Measurements from ENCODE around the gene IRF2BP2. TPM values are rescaled to one million over a fixed set of nuclear protein-coding genes. Genes with fewer than 3 reads are reported as not detected.
"Not testable (repeated sequence)": the region's sequence is repeated elsewhere in the genome, so short reads cannot be mapped to it uniquely, and the experiment has no call there.

Gene IRF2BP2
- total RNA-seq, 2 donors from 2014 or later = 238 to 283 TPM

DNA sequence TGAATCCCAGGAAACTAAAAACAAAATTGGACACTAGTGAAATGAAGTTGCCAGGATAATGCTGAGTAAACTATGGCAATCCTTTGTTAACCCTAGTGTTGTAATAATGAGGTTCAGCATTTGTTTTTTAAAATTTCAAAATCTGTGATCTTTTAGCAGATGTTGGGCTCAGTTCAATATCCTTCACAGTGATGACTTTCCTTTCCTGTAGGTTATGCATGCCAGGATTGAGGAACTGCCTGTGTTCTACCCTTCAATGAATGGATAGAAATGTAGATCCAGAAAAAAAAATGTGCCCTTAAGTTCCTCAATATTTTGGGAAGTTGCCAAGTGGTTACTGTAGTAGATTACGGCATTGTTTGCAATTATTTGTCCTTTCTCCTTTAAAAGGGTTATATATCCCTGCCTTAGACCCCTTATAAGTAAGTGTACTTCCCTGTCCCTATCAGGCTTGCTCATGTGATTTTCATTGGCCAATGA, 35.5 kb upstream of the IRF2BP2 start:
- H3K4me3 Mint-ChIP-seq = no peak overlapping the region
- no peaks in the 10 kb centered on the region for H3K4me1 Mint-ChIP-seq (ENCODE audit: low read depth)
- H3K9me3 Mint-ChIP-seq = peaks cover 6 to 9% of the 10 kb centered on the region in 2 donors
- H3K27ac Mint-ChIP-seq = no peak overlapping the region
- ATAC-seq (replicated peaks in 1 of 2) (no peak), DNase-seq (no peak)
- peaks cover 4 to 6% of the 10 kb centered on the region in 2 donors for H3K36me3 Mint-ChIP-seq (ENCODE audit: insufficient read depth in 2 of 2)
- peaks cover 5% of the 10 kb centered on the region for H3K27me3 Mint-ChIP-seq (ENCODE audit: low read depth)

DNA sequence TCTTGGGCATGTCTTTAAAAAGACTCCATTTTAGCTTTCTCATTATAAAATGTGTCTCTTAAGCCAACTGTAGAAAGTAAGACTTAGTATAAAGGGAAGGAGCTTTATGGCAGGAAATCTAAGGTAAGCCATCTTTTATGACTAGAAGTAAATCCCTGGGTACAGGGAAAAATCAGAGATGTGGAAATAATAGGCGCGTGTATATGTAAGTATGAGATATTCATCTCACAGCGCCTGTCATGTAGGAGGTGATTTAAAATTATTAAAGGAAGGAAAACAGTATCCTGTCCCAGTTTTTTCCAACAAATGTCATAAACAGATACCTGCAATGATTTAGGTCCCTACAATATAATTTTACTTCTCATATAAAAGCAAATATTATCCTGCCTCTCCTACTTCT, 35.0 kb upstream of the IRF2BP2 start:
- peaks cover 6 to 9% of the 10 kb centered on the region in 2 donors for H3K9me3 Mint-ChIP-seq
- H3K27ac Mint-ChIP-seq = no peak overlapping the region
- ATAC-seq (replicated peaks in 1 of 2) = no peak

DNA sequence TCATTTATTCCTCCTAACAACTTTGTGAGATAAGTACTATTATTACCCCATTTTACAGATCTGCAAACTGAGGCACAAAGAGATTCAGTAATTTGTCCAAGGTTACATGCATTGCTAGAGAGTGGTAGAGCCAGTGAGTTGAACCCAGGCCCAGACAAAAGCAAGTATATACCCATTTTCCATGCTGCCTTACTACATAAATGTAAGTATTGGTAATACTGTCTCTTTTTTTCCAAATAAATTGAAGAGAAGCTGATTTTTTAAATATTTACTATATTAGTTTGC, 33.8 kb upstream of the IRF2BP2 start:
- no peaks in the 10 kb centered on the region for H3K4me1 Mint-ChIP-seq (ENCODE audit: low read depth)

More for the DNA sequence above, 35.0 kb upstream of the IRF2BP2 start:
- Mint-ChIP-seq H3K4me1 (ENCODE audit: low read depth) (no peaks in the 10 kb centered on the region), H3K4me3 (no peak overlapping the region), H3K27me3 (ENCODE audit: low read depth) (peaks cover 10% of the 10 kb centered on the region), H3K36me3 (ENCODE audit: insufficient read depth in 2 of 2) (peaks cover 4 to 6% of the 10 kb centered on the region in 2 donors)
- no peak for DNase-seq

DNA sequence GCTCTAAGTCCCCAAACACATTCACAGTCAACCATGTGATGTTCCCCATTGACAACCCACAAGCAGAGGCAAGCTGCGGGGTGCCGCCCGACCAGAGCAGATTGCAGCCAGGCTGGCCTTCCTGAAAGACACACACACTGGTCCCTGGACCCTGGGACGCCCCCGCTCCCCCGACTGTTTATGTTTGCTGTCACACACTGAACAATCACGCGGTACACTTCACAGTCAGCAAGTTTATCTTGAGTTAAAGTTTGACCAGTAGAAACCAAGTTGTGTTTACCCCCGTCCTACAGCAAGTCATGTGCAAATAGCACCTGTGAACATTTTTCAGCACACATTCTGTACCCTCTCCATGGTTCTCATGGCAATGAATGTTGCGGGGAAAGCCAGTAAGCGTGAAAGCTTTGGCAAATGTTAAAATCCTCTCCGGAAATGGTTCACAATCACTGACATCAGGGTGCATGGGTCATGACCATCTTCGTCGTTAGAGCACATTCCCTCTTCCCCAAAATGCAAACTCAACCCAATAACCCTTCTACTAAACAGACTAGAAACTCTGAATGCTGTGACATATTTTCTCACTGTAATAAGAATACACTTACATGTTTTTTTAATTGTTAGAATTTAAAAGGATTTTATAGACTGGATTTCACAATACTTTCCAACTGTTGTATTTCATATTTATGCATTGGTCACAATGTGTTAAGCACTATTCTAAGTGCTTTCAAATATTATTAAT, 33.3 kb upstream of the IRF2BP2 start:
- Mint-ChIP-seq H3K27ac (no peak overlapping the region), H3K4me3 (no peak overlapping the region), H3K27me3 (ENCODE audit: low read depth) (peaks cover 15% of the 10 kb centered on the region), H3K4me1 (ENCODE audit: low read depth) (no peaks in the 10 kb centered on the region), H3K9me3 (peaks cover 6 to 9% of the 10 kb centered on the region in 2 donors), H3K36me3 (ENCODE audit: insufficient read depth in 2 of 2) (peaks cover 4 to 6% of the 10 kb centered on the region in 2 donors)
- no peak for ATAC-seq (replicated peaks in 1 of 2)
- no peak for DNase-seq

More for the DNA sequence above, 33.8 kb upstream of the IRF2BP2 start:
- no peak for ATAC-seq (replicated peaks in 1 of 2)
- Mint-ChIP-seq H3K4me3 (no peak overlapping the region), H3K27me3 (ENCODE audit: low read depth) (peaks cover 15% of the 10 kb centered on the region), H3K27ac (no peak overlapping the region), H3K36me3 (ENCODE audit: insufficient read depth in 2 of 2) (peaks cover 4 to 6% of the 10 kb centered on the region in 2 donors), H3K9me3 (peaks cover 5 to 9% of the 10 kb centered on the region in 2 donors)
- no peak for DNase-seq

DNA sequence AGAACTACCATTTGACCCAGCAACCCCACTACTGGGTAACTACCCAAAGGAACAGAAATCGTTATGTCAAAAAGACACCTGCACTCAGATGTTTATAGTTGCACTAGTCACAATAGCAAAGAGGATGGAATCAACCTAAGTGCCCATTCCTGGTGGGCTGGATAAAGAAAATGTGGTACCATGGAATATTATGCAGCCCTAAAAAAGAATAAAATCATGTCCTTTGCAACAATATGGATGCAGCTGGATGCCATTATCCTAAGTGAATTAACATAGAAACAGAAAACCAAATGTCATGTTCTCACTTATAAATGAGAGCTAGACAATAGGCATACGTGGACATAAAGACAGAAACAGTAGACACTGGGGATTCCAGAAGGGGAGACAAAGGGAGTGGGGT, 32.5 kb upstream of the IRF2BP2 start:
- ATAC-seq (replicated peaks in 1 of 2) = no peak
- no peaks in the 10 kb centered on the region for H3K4me1 Mint-ChIP-seq (ENCODE audit: low read depth)
- peaks cover 15% of the 10 kb centered on the region for H3K27me3 Mint-ChIP-seq (ENCODE audit: low read depth)

DNA sequence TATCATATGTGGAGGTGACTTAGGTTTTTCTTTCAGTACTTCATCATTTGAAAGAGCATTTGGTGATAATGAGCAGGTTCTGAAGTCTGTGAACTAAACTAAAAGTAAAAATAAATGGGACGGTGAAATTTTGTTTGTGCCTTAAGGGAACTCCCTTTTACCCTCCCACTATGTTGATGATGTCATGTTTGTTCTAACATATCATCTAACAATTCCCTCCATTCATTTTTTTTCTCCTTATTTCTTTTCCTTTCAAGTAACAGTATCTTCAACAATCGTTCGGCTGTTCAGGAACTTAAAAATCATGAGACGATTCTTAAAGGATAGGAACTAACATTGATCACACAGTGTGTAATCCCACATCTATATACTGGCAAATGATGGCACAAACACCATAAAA, 30.0 kb upstream of the IRF2BP2 start:
- Mint-ChIP-seq H3K4me1 (ENCODE audit: low read depth) (no peaks in the 10 kb centered on the region), H3K9me3 (peaks cover 2 to 3% of the 10 kb centered on the region in 2 donors), H3K27ac (no peak overlapping the region), H3K36me3 (ENCODE audit: insufficient read depth in 2 of 2) (no peaks in the 10 kb centered on the region), H3K4me3 (no peak overlapping the region), H3K27me3 (ENCODE audit: low read depth) (peaks cover 9% of the 10 kb centered on the region)
- DNase-seq (no peak), ATAC-seq (replicated peaks in 1 of 2) (no peak)

More for the DNA sequence above, 32.5 kb upstream of the IRF2BP2 start:
- Mint-ChIP-seq H3K9me3 (peaks cover 6 to 9% of the 10 kb centered on the region in 2 donors), H3K4me3 (no peak overlapping the region), H3K27ac (no peak overlapping the region), H3K36me3 (ENCODE audit: insufficient read depth in 2 of 2) (peaks cover 4 to 6% of the 10 kb centered on the region in 2 donors)
- DNase-seq = no peak

DNA sequence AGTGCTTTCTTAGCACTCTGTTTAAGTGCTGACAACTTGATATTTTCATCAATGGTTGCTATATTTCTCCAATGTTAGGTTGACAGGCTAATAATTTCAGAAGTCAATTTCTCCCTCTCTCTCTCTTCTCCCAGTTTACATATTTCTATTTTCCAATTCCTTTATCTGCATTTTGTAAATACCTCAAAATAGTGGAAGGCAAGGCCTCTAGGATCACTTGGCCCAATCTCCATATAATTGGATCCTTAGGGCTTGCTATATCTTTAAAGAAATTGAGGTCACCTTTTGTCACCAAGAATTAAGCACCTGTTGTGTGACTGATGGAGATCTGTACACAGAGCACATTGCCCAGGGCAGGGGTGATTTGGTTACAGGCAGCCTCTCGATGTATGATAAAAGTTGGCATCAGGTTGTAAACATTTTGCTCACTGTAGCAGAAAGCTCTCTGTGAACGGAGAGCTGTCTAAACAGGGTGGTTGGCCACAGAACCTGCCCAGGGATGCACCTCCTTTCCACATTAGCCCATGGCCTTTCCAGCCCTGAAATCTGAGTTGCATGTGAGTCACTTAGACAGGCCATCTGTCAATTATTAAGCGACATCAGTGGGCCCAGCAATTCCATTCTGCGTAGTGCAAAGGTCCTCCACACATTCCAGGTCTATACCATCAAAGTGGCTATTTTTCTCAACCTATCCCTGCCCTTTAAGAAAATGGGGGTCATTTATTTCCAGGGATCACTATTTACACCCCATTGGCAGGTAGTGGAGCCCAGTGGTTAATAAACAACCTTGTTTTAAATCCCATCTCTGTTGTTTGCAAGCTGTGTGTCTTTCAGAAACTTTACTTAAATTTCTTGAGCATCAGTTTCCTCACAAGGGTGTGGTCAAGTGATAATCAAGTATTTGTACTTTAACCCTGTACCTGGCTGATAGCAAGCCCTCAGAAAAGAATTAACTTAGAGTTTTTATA, 29.1 kb upstream of the IRF2BP2 start:
- no peaks in the 10 kb centered on the region for H3K36me3 Mint-ChIP-seq (ENCODE audit: insufficient read depth in 2 of 2)
- H3K9me3 Mint-ChIP-seq = peaks cover 0 to 2% of the 10 kb centered on the region in 2 donors

DNA sequence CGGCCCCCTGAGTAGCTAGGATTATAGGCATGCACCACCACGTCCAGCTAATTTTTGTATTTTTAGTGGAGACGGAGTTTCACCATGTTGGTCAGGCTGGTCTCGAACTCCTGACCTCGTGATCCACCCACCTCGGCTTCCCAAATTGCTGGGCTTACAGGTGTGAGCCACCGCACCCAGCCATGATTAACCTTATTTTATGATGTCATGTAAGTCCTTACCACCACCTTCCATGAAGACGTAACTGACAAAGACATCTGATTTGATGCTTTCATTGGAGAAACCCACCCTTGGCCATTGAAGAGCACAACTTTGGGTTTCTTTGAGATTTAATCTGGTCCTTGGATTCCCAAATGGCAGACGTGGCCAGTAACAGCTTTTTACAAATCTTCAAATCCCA, 24.9 kb upstream of the IRF2BP2 start:
- not testable (repeated sequence) for H3K36me3 Mint-ChIP-seq (ENCODE audit: insufficient read depth in 2 of 2); H3K27me3 Mint-ChIP-seq (ENCODE audit: low read depth); H3K9me3 Mint-ChIP-seq; DNase-seq; ATAC-seq (replicated peaks in 1 of 2); H3K4me3 Mint-ChIP-seq; H3K4me1 Mint-ChIP-seq (ENCODE audit: low read depth); H3K27ac Mint-ChIP-seq

More for the DNA sequence above, 29.1 kb upstream of the IRF2BP2 start:
- no peak overlapping the region for H3K4me3 Mint-ChIP-seq
- peaks cover 9% of the 10 kb centered on the region for H3K27me3 Mint-ChIP-seq (ENCODE audit: low read depth)
- H3K4me1 Mint-ChIP-seq (ENCODE audit: low read depth) = no peaks in the 10 kb centered on the region
- ATAC-seq (replicated peaks in 1 of 2) = no peak
- no peak for DNase-seq
- H3K27ac Mint-ChIP-seq = peak overlapping the region; percentile 38

DNA sequence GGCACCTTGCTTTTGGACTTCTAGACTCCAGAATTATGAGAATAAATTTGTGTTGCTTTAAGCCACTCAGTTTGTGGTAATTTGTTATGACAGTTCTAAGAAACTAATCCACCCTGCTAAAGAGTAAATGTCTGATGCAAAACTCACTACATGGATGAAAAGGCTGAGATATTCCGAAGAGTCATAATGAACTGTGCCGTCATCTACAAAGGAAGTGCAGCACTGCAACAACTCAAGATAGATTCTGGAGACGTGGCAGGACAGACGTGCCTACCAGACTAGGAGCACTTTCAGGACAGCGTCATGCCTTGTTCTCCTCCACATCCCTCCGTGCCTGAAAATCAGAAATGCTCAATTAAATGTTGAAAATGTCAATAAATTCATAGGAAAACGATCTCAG, 24.4 kb upstream of the IRF2BP2 start:
- ATAC-seq (replicated peaks in 1 of 2) (peak in 1 of 2 donors; percentile 84), DNase-seq (no peak)
- H3K9me3 Mint-ChIP-seq = peaks cover 0 to 2% of the 10 kb centered on the region in 2 donors
- H3K4me3 Mint-ChIP-seq = no peak overlapping the region
- no peaks in the 10 kb centered on the region for H3K36me3 Mint-ChIP-seq (ENCODE audit: insufficient read depth in 2 of 2)
- no peaks in the 10 kb centered on the region for H3K4me1 Mint-ChIP-seq (ENCODE audit: low read depth)
- H3K27me3 Mint-ChIP-seq (ENCODE audit: low read depth) = no peaks in the 10 kb centered on the region
- no peak overlapping the region for H3K27ac Mint-ChIP-seq

DNA sequence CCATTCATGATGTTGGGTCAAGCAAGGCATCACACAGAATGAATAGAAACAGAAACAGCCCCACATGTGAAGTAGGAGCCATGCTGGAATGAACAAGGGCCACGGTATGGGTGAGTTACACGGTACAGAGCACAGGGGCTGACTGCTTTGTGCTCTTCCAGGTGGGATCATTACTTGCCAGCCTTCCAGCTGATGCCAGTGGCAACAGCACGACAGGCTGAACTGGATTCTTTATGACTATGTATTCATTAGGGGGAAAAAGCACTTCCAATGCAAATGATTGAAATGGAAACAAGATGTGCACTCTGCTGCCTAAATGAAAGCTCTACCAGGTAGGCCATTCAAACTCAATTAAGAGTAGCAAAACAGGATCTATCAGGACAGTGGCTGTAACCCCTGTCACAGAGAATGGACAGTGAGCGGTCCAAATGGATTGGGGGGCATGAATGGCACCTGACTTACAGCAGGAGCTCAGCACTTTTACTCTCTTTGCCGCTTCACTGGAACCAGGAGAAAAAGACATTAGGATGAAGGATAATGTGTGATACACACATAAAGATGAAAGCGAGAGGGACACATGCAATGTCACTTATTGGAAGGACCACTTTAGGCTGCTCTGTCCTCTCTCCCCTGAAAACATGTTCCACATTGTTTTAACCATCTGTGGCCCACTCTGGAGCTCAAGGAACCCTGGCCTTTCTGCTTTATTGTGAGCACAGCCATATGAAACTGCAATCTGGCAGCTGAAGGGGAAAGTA, 23.4 kb upstream of the IRF2BP2 start:
- H3K9me3 Mint-ChIP-seq = no peaks in the 10 kb centered on the region
- ATAC-seq (replicated peaks in 1 of 2) = no peak

DNA sequence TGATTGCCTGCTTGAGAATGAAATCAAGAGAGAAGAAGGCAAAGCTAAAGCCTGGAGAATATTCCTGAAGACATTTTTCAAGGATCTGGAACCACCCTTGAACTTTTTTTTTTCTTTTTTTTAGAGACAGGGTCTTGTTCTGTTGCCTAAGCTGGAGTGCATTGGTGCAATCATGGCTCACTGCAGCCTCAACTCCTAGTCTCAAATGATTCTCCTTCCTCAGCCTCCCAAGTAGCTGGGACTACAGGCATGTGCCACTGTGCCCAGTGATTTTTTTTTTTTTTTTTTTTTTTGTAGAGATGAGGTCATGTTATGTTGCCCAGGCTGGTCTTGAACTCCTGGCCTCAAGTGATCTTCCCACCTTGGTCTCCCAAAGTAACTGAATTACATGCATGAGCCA, 22.2 kb upstream of the IRF2BP2 start:
- H3K9me3 Mint-ChIP-seq = no peaks in the 10 kb centered on the region
- H3K27ac Mint-ChIP-seq = no peak overlapping the region
- DNase-seq (no peak), ATAC-seq (replicated peaks in 1 of 2) (no peak)
- H3K4me3 Mint-ChIP-seq = no peak overlapping the region
- no peaks in the 10 kb centered on the region for H3K27me3 Mint-ChIP-seq (ENCODE audit: low read depth)
- H3K36me3 Mint-ChIP-seq (ENCODE audit: insufficient read depth in 2 of 2) = no peaks in the 10 kb centered on the region
- H3K4me1 Mint-ChIP-seq (ENCODE audit: low read depth) = no peaks in the 10 kb centered on the region

More for the DNA sequence above, 23.4 kb upstream of the IRF2BP2 start:
- no peak for DNase-seq
- Mint-ChIP-seq H3K4me1 (ENCODE audit: low read depth) (no peaks in the 10 kb centered on the region), H3K4me3 (no peak overlapping the region), H3K36me3 (ENCODE audit: insufficient read depth in 2 of 2) (no peaks in the 10 kb centered on the region), H3K27ac (no peak overlapping the region), H3K27me3 (ENCODE audit: low read depth) (no peaks in the 10 kb centered on the region)

DNA sequence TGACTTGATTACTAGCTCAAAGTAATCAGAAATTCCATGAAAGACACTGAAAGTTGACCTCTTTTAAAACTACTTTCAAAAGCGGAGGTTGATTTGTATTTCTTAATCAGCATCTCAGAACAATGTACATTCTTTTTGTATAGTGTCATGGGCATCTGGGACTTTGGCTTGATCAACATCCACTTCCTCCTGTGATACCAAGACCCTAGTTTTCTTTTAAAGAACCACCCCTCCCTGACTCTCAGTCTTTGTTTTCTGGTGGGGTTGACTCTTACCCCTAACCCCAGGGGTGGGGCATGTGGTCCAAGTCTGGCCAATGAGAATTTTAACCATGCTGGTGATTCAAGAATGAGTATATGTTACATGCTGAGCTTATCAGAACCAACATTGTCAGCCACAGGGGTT, 21.7 kb upstream of the IRF2BP2 start:
- DNase-seq (no peak), ATAC-seq (replicated peaks in 1 of 2) (peak in 1 of 2 donors; percentile 13)
- Mint-ChIP-seq H3K27ac (no peak overlapping the region), H3K36me3 (ENCODE audit: insufficient read depth in 2 of 2) (no peaks in the 10 kb centered on the region), H3K4me1 (ENCODE audit: low read depth) (no peaks in the 10 kb centered on the region), H3K9me3 (no peaks in the 10 kb centered on the region), H3K4me3 (peak overlapping the region in 1 of 2 donors; percentile 5), H3K27me3 (ENCODE audit: low read depth) (no peaks in the 10 kb centered on the region)
